Progenitor cell of endocrine pancreas (in vitro differentiated cells): ENCODE measurements around the gene MAML3. TPM values are rescaled to one million over a fixed set of nuclear protein-coding genes. Genes with fewer than 3 reads are reported as not detected.
A peak's percentile ranks its signal among the peaks of the same experiment; 100 is the strongest.

Source experiments
- DNase-seq: peaks from one replicate; pipeline ENCODE4 v3.0.0; 2021; ENCODE audit warnings: low spot score; ENCODE audit not compliant: unreplicated experiment
- H3K27ac Mint-ChIP-seq: 2 replicates; pipeline ENCODE4 v1.8.0; 2021; ENCODE audit warnings: mild to moderate bottlenecking, moderate library complexity, mixed read lengths
- H3K27me3 Mint-ChIP-seq: 2 replicates; pipeline ENCODE4 v1.8.0; 2021; ENCODE audit warnings: mixed read lengths
- H3K36me3 Mint-ChIP-seq: 2 replicates; pipeline ENCODE4 v1.8.0; 2022; ENCODE audit warnings: mixed read lengths; ENCODE audit not compliant: insufficient read depth
- H3K4me1 Mint-ChIP-seq: 2 replicates; pipeline ENCODE4 v1.8.0; 2021; ENCODE audit warnings: low read depth, mixed read lengths
- H3K4me3 Mint-ChIP-seq: 2 replicates; pipeline ENCODE4 v1.8.0; 2021; ENCODE audit warnings: low read depth, mild to moderate bottlenecking, moderate library complexity, mixed read lengths
- H3K9me3 Mint-ChIP-seq: 2 replicates; pipeline ENCODE4 v1.8.0; 2021; ENCODE audit warnings: low read depth, mixed read lengths
- CTCF ChIP-seq: fragments of 200-600 bp; sonication (generic); IDR thresholded peaks from one replicate; pipeline ENCODE4 v1.5.0; 2021; ENCODE audit warnings: antibody characterized with exemption, mild to moderate bottlenecking; ENCODE audit not compliant: unreplicated experiment
- total RNA-seq: library from RNA; stranded (reverse); gene quantifications from 2 replicates; pipeline ENCODE4 v1.2.1, GENCODE V29; 2021

MAML3 gene
- total RNA-seq, 1 donor from 2014 or later, result 48.5 TPM

- Mint-ChIP-seq H3K27me3 (no peaks in the 10 kb centered on the region), H3K27ac (peak overlapping the region; percentile 51), H3K4me1 (peaks cover 24% of the 10 kb centered on the region), H3K9me3 (peaks cover 18% of the 10 kb centered on the region), H3K4me3 (no peak overlapping the region), H3K36me3 (peaks cover 24% of the 10 kb centered on the region)
- TF ChIP-seq CTCF, result peak; percentile 56
- no peak for DNase-seq
Measured at GRCh38 chr4:140012688-140013486, 141.1 kb downstream of the MAML3 start.

DNA sequence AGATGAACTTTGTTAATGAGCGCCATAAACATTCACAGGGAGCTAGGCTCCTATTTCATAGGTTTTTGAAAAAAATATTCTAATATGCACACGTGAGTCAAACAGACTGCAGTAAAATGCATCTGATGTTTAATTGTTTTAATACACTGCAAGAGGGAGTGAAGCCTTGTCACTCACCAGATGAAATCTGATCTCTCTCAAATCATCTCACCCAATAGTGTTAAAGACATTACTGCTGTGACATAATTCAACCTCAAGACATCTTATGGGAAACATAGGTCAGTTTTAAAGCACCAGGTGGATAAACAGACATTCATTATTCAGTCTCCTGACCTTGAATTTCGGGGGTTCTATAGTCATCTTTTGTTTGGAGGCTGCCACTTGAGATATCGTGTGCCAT lies 148.3 kb downstream of the MAML3 start:
- Mint-ChIP-seq H3K36me3 (peaks cover 2% of the 10 kb centered on the region), H3K9me3 (no peaks in the 10 kb centered on the region), H3K4me3 (no peak overlapping the region), H3K4me1 (peaks cover 51% of the 10 kb centered on the region), H3K27me3 (no peaks in the 10 kb centered on the region), H3K27ac (peak overlapping the region; percentile 91)
- DNase-seq, result no peak
- TF ChIP-seq CTCF, result no peak

DNA sequence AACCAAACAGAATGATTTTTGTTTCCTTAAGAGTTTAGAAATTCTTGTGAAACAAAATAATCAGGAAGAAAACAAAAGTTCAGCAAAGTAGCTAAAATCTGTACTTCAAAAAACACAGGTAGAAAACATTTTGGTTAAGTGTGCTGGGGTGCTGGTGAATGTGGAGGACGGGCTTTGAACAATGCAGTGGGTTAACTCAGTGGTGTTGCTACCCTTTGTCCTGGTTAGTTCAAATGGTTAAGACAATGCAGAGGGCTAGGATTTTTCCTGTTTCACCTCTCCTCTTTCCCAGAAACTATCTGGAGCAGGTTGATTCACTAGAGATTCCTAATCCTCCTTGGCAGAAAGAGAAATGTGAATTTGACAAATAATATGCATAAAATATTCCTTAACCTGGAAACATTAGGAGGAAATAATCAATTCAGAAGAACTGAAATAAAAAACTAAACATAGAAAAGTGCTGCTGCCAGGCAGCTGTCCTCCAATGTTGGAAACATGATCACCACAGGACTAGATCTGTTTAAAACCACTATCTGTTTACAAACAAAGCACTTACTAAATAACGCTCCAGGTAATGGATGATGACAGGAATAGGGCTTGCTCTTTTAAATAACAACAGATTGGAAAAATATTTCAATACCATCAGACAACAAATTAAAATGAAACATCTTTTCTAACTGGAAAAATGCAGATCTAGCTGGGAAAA lies 148.9 kb downstream of the MAML3 start:
- TF ChIP-seq CTCF, result no peak
- peaks cover 56% of the 10 kb centered on the region for H3K4me1 Mint-ChIP-seq
- peak overlapping the region; percentile 91 for H3K27ac Mint-ChIP-seq
- no peaks in the 10 kb centered on the region for H3K27me3 Mint-ChIP-seq
- H3K9me3 Mint-ChIP-seq, result no peaks in the 10 kb centered on the region
- peak overlapping the region; percentile 50 for H3K4me3 Mint-ChIP-seq
- peaks cover 2% of the 10 kb centered on the region for H3K36me3 Mint-ChIP-seq
- DNase-seq, result no peak

- TF ChIP-seq CTCF, result no peak
- H3K27ac Mint-ChIP-seq, result peak overlapping the region; percentile 91
- no peak for DNase-seq
- H3K4me3 Mint-ChIP-seq, result peak overlapping the region; percentile 50
- no peaks in the 10 kb centered on the region for H3K9me3 Mint-ChIP-seq
- H3K36me3 Mint-ChIP-seq, result peaks cover 1% of the 10 kb centered on the region
- H3K4me1 Mint-ChIP-seq, result peaks cover 57% of the 10 kb centered on the region
- H3K27me3 Mint-ChIP-seq, result no peaks in the 10 kb centered on the region
Measured at GRCh38 chr4:140004549-140004895, 149.5 kb downstream of the MAML3 start.

GRCh38 chr4:140003876-140004548 lies 150.0 kb downstream of the MAML3 start:
- TF ChIP-seq CTCF, result no peak
- no peak for DNase-seq
- Mint-ChIP-seq H3K36me3 (peaks cover 1% of the 10 kb centered on the region), H3K9me3 (no peaks in the 10 kb centered on the region), H3K27ac (peak overlapping the region; percentile 91), H3K27me3 (no peaks in the 10 kb centered on the region), H3K4me3 (peak overlapping the region; percentile 50), H3K4me1 (peaks cover 52% of the 10 kb centered on the region)
